HCT116 (cell line): ENCODE data around the gene WWOX. TPM values are rescaled to one million over a fixed set of nuclear protein-coding genes. Genes with fewer than 3 reads are reported as not detected.

ENCODE experiments used
- ATAC-seq: fragments of 200-7000 bp; cut with Tn5 transposase; 2 replicates; pipeline ENCODE4 v1.9.1; 2020; ENCODE audit warnings: mild to moderate bottlenecking, moderate library complexity
- BruUV-seq: library from RNA; stranded (reverse); fragments of 400-500 nt; replicated peaks from 2 replicates; lab custom pipeline; 2021; lab: Mats Ljungman, UMichigan
- CTCF ChIA-PET: fragments of 300-600 bp; sonication (Branson Sonifier 250); formaldehyde crosslinking; loops from one replicate; lab custom pipeline; 2021; ENCODE audit warnings: antibody characterized with exemption; lab: Charles Lee
- POLR2A ChIA-PET: fragments of 300-600, 350-600 bp; sonication (Branson Sonifier 250); formaldehyde crosslinking; loops from one replicate; lab custom pipeline; 2021; ENCODE audit warnings: antibody characterized with exemption; lab: Charles Lee
- RAD21 ChIA-PET, 2 experiments: fragments of 300-600 bp; sonication (Branson Sonifier 250); formaldehyde crosslinking; loops; one replicate each; lab custom pipeline; 2023; ENCODE audit warnings: low total read pairs in 2 of 2; ENCODE audit not compliant: uncharacterized antibody in 2 of 2, unreplicated experiment in 2 of 2, low non-redundant PET in 1 of 2; lab: Charles Lee
- DNase-seq: peaks from one replicate; pipeline ENCODE4 v3.0.0-alpha.2; 2010; ENCODE audit warnings: low read depth, low spot score
- H2AFZ ChIP-seq: fragments of 200-600 bp; shearing (Covaris generic), sonication (generic); 2 replicates; pipeline ENCODE4 v1.6.1; 2017; ENCODE audit warnings: low read depth, mixed run types, mixed read lengths, antibody characterized with exemption, low read length; ENCODE audit not compliant: poor library complexity, severe bottlenecking
- H3K27ac ChIP-seq: 2 replicates; pipeline ENCODE4 v1.5.1; 2012; ENCODE audit warnings: low read depth, low read length
- H3K27me3 ChIP-seq: fragments of 200-600 bp; sonication (generic); 2 replicates; pipeline ENCODE4 v1.6.1; 2016; ENCODE audit warnings: mixed run types, low read length, mixed read lengths; ENCODE audit not compliant: insufficient read depth
- H3K36me3 ChIP-seq, 2 experiments: fragments of 200-500 bp in 1 of 2; fragments of 200-600 bp in 1 of 2; sonication (Bioruptor generic) in 1 of 2; sonication (generic) in 1 of 2; 2 replicates each; pipeline versions ENCODE4 v1.5.1 to v1.6.1; 2014 to 2016; ENCODE audit warnings: low read length in 2 of 2, inconsistent platforms in 1 of 2, mixed read lengths in 1 of 2, mixed run types in 1 of 2; ENCODE audit not compliant: insufficient read depth in 2 of 2, control insufficient read depth in 1 of 2
- H3K4me1 ChIP-seq, 2 experiments: fragments of 200-600 bp in 1 of 2; sonication (generic) in 1 of 2; 2 replicates each; pipeline versions ENCODE4 v1.5.1 to v1.6.1; 2012 to 2017; ENCODE audit warnings: low read length in 2 of 2, inconsistent platforms in 1 of 2, mild to moderate bottlenecking in 1 of 2, mixed read lengths in 1 of 2, mixed run types in 1 of 2, moderate library complexity in 1 of 2; ENCODE audit not compliant: insufficient read depth in 2 of 2, control insufficient read depth in 1 of 2
- H3K4me2 ChIP-seq: fragments of 200-600 bp; sonication (generic); 2 replicates; pipeline ENCODE4 v1.6.1; 2017; ENCODE audit warnings: mixed run types, low read length, mixed read lengths
- H3K4me3 ChIP-seq, 2 experiments: fragments of 200-600 bp in 1 of 2; sonication (generic) in 1 of 2; replicated peaks in 1 of 2; 2 replicates each; pipeline ENCODE4 v1.5.1; 2011 to 2016; ENCODE audit warnings: low read length in 2 of 2, control low read depth in 1 of 2, low read depth in 1 of 2, mild to moderate bottlenecking in 1 of 2, mixed read lengths in 1 of 2, mixed run types in 1 of 2
- H3K79me2 ChIP-seq: fragments of 200-600 bp; sonication (generic); 2 replicates; pipeline ENCODE4 v1.6.1; 2017; ENCODE audit warnings: mild to moderate bottlenecking, mixed run types, low read length, moderate library complexity, mixed read lengths; ENCODE audit not compliant: insufficient read depth
- H3K9ac ChIP-seq: fragments of 200-600 bp; sonication (generic); 2 replicates; pipeline ENCODE4 v1.6.1; 2016; ENCODE audit warnings: low read length, mixed read lengths
- H3K9me2 ChIP-seq: fragments of 200-600 bp; sonication (generic), shearing (Covaris generic); 2 replicates; pipeline ENCODE4 v1.6.1; 2017; ENCODE audit warnings: mixed run types, mild to moderate bottlenecking, moderate library complexity; ENCODE audit not compliant: insufficient read depth
- H3K9me3 ChIP-seq, 2 experiments: fragments of 200-500 bp in 1 of 2; fragments of 200-600 bp in 1 of 2; sonication (Bioruptor generic) in 1 of 2; sonication (generic) in 1 of 2; 2 replicates each; pipeline ENCODE4 v1.6.1; 2014 to 2017; ENCODE audit warnings: low read length in 2 of 2, mixed read lengths in 2 of 2, inconsistent platforms in 1 of 2, low read depth in 1 of 2, mild to moderate bottlenecking in 1 of 2, mixed run types in 1 of 2, moderate library complexity in 1 of 2; ENCODE audit not compliant: control insufficient read depth in 1 of 2, insufficient read depth in 1 of 2
- H4K20me1 ChIP-seq: fragments of 200-600 bp; sonication (generic), shearing (Covaris generic); 2 replicates; pipeline ENCODE4 v1.6.1; 2017; ENCODE audit warnings: mixed run types, mild to moderate bottlenecking, moderate library complexity; ENCODE audit not compliant: insufficient read depth
- ATF3 ChIP-seq: IDR thresholded peaks from 2 replicates; pipeline ENCODE4 v1.6.1; 2012
- CBX3 ChIP-seq: IDR thresholded peaks from 2 replicates; pipeline ENCODE4 v1.6.1; 2012; ENCODE audit warnings: low read depth
- EZH2phosphoT487 ChIP-seq: fragments of 200-600 bp; IDR thresholded peaks from 2 replicates; pipeline ENCODE4 v1.6.1; 2018; ENCODE audit warnings: antibody characterized with exemption, borderline replicate concordance
- POLR2A ChIP-seq: IDR thresholded peaks from 2 replicates; pipeline ENCODE4 v1.7.0; 2011; ENCODE audit warnings: borderline replicate concordance; ENCODE audit not compliant: insufficient read depth, insufficient read length; ENCODE audit errors: extremely low read depth
- POLR2AphosphoS5 ChIP-seq: IDR thresholded peaks from 2 replicates; pipeline ENCODE4 v1.6.1; 2011; ENCODE audit warnings: mild to moderate bottlenecking, low read depth, low read length, moderate library complexity
- RAD21 ChIP-seq: IDR thresholded peaks from 2 replicates; pipeline ENCODE4 v1.6.1; 2012; ENCODE audit warnings: low read depth, mild to moderate bottlenecking
- ZNF274 ChIP-seq: fragments of 200-500 bp; sonication (Bioruptor generic); IDR thresholded peaks from 2 replicates; pipeline ENCODE4 v1.6.1; 2014; ENCODE audit warnings: mild to moderate bottlenecking, low read depth, low read length, inconsistent platforms
- intact Hi-C: fragments of 100-400 bp; cut with micrococcal nuclease; formaldehyde crosslinking; loops from 2 replicates; pipeline ENCODE4 v1.10.0; 2022
- total RNA-seq: library from RNA; stranded (reverse); gene quantifications from one replicate; pipeline ENCODE4 v1.2.1, GENCODE V29; 2021; ENCODE audit not compliant: unreplicated experiment

Gene WWOX
- total RNA-seq, 1 experiment from 2014 or later: 13.7 TPM

DNA sequence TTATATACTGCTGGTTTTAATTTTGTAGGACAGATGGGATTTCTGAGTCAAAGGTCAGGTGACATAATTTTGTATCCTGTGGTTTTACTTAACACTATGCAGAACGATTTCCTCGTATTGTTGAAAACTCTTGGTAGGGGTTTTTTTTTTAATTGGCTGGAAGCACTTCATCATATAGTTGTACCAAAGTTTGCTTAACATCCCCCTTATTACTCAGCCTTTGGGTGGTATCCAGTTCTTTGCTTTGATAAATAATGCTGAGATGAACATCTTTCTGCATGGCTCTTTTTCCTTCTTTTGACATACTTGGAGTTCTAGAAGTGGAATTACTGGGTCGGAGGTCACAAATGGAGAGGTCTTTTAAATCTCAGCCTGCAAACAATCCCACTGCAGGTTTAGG is 1082.0 kb downstream of the WWOX start:
- ChIA-PET RAD21 (no interaction called here), CTCF (no interaction called here), POLR2A (no interaction called here)
- Histone ChIP-seq H3K4me3 (no peak overlapping the region), H3K79me2 (no peaks in the 10 kb centered on the region), H3K27ac (no peak overlapping the region), H3K9me2 (no peaks in the 10 kb centered on the region), H3K9ac (no peak overlapping the region), H3K36me3 (no peaks in the 10 kb centered on the region), H3K9me3 (peaks cover 12 to 16% of the 10 kb centered on the region in 2 experiments; a peak in 2 of 4 replicates), H2AFZ (no peak overlapping the region), H3K4me2 (no peak overlapping the region), H4K20me1 (no peaks in the 10 kb centered on the region), H3K4me1 (no peaks in the 10 kb centered on the region), H3K27me3 (no peaks in the 10 kb centered on the region)
- TF ChIP-seq POLR2AphosphoS5: no peak
- no peak for TF ChIP-seq RAD21
- no peak for TF ChIP-seq ZNF274
- TF ChIP-seq EZH2phosphoT487: no peak
- no peak for TF ChIP-seq CBX3
- no peak for TF ChIP-seq POLR2A
- no TSS peak for BruUV-seq
- ATAC-seq (no peak), DNase-seq (no peak)
- intact Hi-C loops: no loop called here

DNA sequence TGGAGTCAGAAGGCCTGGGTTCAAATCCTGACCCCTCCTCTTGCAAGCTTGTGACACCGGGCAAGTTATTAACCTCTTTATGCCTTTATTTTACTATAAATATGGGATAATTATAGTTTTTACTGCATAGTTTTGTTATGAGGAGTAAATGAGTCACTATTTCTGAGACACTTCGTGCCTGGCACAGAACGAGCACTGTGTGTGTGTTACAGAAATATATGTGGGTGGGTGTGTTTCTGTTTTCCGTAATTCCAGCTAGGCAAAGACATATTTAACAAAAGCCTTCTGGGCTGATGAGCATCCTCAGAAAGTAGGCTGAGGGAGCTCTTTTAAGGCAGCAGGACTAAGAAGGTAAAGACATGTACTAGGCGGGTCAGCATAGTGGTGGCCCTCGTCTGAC is 1083.2 kb downstream of the WWOX start:
- POLR2A ChIA-PET: no interaction called here
- H3K27ac ChIP-seq: no peak overlapping the region
- H3K4me1 ChIP-seq: no peaks in the 10 kb centered on the region
- intact Hi-C loops: no loop called here
- ATAC-seq (no peak), DNase-seq (no peak)
- H3K9me2 ChIP-seq: no peaks in the 10 kb centered on the region
- CTCF ChIA-PET: no interaction called here
- no TSS peak for BruUV-seq
- no peak overlapping the region for H3K4me3 ChIP-seq
- no peaks in the 10 kb centered on the region for H3K27me3 ChIP-seq
- no peak overlapping the region for H3K4me2 ChIP-seq
- no peak for TF ChIP-seq ATF3
- no peaks in the 10 kb centered on the region for H3K36me3 ChIP-seq
- no peaks in the 10 kb centered on the region for H3K79me2 ChIP-seq
- H3K9ac ChIP-seq: no peak overlapping the region
- RAD21 ChIA-PET: no interaction called here
- H3K9me3 ChIP-seq: peaks cover 12 to 19% of the 10 kb centered on the region in 2 experiments; a peak in 2 of 4 replicates
- H4K20me1 ChIP-seq: no peaks in the 10 kb centered on the region
- no peak overlapping the region for H2AFZ ChIP-seq
